NCI-H2171 (cell line): ENCODE measurements around the gene RASAL1.

Source experiments
- DNase-seq: peaks from one replicate; lab custom pipeline; 2025; lab: John Stamatoyannopoulos, UW

The RASAL1 gene, protein sequence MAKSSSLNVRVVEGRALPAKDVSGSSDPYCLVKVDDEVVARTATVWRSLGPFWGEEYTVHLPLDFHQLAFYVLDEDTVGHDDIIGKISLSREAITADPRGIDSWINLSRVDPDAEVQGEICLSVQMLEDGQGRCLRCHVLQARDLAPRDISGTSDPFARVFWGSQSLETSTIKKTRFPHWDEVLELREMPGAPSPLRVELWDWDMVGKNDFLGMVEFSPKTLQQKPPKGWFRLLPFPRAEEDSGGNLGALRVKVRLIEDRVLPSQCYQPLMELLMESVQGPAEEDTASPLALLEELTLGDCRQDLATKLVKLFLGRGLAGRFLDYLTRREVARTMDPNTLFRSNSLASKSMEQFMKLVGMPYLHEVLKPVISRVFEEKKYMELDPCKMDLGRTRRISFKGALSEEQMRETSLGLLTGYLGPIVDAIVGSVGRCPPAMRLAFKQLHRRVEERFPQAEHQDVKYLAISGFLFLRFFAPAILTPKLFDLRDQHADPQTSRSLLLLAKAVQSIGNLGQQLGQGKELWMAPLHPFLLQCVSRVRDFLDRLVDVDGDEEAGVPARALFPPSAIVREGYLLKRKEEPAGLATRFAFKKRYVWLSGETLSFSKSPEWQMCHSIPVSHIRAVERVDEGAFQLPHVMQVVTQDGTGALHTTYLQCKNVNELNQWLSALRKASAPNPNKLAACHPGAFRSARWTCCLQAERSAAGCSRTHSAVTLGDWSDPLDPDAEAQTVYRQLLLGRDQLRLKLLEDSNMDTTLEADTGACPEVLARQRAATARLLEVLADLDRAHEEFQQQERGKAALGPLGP

GRCh38 chr12:113135178-113136127, at the start of gene RASAL1:
RASAL1 (minus strand) TSS chr12:113135761; CDS start chr12:113135462, 299 bp downstream.
- DNase-seq: peak; percentile 89

GRCh38 chr12:113184900-113185179, 49.3 kb upstream of the RASAL1 start:
- peak; percentile 80 for DNase-seq

DNA sequence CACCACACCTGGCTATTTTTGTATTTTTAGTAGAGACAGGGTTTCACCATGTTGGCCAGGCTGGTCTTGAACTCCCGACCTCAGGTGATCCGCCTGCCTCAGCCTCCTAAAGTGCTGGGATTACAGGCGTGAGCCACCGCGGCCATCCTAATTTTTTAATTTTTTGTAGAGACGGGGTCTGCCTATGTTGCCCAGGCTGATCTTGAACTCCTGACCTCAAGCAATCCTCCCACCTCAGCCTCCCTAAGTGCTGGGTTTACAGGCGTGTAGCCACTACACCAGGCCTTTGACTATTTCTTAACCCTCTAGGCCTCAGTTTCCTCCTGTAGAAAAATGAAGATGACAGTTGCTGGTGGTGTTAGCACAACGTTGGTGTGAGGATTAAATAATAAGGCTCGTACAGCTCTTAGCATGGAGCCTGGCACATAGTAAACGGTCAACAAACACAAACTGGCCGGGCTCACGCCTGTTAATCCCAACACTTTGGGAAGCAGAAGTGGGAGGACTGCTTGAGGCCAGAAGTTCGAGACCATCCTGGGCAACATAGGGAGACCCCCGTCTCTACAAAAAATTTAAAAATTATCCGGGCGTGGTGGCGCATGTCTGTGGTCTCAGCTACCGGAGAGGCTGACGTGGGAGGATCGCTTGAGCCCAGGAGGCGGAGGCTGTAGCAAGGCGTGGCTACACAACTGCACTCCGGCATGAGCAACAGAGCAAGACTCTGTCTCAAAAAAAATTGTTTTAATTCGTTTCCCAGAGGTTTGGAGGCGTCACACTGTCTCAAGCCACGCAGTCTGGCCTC, 48.7 kb upstream of the RASAL1 start:
- no peak for DNase-seq

DNA sequence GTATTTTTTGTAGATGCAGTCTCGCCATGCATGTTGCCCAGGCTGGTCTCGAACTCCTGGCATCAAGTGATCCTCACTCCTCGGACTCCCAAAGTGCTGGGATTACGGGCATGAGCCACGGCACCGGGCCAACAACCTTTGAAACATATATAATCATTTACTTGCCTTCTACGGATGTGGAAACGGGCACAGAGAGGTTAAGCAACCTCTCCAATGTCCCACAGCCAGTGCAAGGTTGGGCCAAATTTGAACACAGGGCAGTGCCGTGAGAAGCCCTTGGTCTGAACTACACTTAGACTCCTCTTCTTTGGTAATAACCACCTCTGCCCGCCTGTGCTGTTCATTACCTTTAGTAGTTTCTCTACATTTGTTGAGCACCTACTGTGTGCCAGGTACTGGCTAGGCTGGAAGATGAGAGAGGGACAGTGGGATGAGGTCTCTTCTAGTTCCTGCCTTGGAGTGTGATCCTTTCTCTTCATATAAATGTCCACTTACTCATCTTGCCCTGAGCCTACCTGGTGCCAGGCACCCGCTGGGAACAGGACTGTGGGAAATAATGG, 47.5 kb upstream of the RASAL1 start:
- no peak for DNase-seq

DNA sequence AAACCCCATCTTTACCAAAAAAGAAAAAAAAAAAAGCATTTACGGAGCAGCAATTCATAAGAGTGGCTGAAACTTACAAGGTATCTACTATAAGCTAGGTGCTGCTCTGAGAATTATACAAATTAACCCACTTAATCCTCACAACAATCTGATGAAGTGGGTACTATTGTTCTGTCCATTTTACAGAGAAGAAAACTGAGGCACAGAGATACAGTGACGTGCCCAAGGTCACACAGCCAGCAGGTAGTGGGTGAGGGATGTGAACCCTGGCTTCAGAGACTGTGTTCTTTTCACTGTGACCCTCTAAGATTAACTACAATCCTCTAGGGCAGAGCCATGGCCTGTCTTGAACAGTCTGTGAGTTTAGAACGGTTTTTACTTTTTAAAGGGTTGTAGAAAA, 46.4 kb upstream of the RASAL1 start:
- DNase-seq: no peak

- no peak for DNase-seq
Measured at GRCh38 chr12:113180333-113180732, 44.8 kb upstream of the RASAL1 start.

DNA sequence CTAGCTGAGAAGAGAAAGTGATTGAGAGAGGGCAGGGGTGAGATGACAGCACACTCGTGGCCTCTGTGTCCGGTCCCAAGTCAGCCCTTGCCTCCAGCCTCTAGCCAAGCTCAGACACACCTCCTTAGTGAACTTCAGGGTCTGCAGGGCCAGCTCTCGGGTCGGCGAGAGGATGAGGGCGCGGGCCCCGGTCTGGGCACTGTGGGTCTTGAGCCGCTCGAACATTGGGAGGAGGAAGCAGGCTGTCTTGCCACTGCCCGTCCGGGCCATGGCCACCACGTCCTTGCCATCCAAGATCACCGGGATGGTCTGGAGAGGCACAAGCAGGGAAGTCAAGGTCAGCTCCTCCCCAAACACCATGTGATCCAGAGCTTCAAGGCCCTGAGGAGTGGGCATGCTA, 43.5 kb upstream of the RASAL1 start:
- DNase-seq: no peak

- DNase-seq: no peak
Measured at GRCh38 chr12:113174461-113175384, 39.2 kb upstream of the RASAL1 start.

DNA sequence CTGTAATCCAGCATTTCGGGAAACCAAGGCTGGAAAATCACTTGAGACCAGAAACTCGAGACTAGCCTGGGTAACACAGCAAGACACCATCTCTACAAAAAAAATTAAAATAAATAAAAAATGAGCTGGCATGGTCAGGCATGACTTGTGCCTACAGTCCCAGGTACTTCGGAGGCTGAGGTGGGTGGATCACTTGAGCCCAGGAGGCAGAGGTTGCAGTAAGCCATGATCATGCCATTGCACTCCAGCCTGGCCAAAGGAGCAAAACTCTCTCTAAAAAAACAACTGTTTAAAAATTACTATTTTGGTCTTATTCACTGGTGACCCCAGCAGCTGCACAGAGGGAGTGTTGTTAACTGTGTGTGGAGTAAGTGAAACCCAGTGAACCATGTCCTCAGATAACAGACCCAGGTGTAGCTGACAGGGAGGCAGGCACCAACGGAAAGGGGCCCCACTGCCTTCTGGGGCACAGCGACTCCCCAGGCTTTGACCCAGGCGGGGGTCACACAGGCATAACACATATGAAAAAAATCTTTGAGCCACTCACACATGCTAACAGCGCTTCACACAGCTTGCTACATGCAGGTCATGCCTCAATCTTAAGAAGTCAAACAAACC, 37.6 kb upstream of the RASAL1 start:
- DNase-seq: no peak

- DNase-seq: no peak
Measured at GRCh38 chr12:113172185-113172584, 36.6 kb upstream of the RASAL1 start.

- DNase-seq: no peak
Measured at GRCh38 chr12:113171543-113171942, 36.0 kb upstream of the RASAL1 start.

DNA sequence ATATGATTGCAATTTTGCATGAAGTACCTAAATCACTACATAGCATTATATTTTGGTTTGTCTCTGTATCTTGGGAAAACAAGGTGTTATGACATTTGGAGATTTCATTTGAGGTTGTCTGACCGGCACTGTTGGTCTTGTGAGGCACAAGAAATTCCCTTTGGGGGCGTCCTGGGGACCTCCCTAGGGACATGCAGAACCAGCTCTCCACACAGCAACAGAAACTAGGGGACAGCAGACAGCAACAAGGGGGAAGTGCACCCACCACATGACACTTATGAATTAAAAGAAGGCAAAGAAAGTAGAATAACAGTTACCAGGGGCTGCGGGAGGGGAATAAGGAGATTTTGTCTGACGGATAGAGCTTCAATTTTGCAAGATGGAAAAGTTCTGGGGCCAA, 35.4 kb upstream of the RASAL1 start:
- no peak for DNase-seq

DNA sequence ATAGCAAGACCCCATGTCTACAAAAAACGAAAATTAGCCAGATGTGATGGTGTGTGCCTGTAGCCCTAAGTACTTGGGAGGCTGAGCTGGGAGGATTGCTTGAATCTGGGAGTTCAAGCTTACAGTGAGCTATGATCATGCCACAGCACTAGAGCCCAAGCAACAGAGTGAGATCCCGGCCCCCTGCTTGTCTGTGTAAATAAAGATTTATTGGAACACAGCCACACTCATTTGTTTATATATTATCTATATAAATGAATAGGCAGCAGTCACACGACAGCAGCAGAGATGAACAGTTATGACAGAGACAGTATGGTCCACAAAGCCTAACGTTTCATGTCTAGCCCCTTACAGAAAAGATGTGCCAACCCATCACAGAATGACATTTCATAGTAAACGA, 34.9 kb upstream of the RASAL1 start:
- no peak for DNase-seq

- DNase-seq: no peak
Measured at GRCh38 chr12:113169697-113170096, 34.1 kb upstream of the RASAL1 start.

- no peak for DNase-seq
Measured at GRCh38 chr12:113167868-113168267, 32.3 kb upstream of the RASAL1 start.

- no peak for DNase-seq
Measured at GRCh38 chr12:113165521-113166450, 30.2 kb upstream of the RASAL1 start.

DNA sequence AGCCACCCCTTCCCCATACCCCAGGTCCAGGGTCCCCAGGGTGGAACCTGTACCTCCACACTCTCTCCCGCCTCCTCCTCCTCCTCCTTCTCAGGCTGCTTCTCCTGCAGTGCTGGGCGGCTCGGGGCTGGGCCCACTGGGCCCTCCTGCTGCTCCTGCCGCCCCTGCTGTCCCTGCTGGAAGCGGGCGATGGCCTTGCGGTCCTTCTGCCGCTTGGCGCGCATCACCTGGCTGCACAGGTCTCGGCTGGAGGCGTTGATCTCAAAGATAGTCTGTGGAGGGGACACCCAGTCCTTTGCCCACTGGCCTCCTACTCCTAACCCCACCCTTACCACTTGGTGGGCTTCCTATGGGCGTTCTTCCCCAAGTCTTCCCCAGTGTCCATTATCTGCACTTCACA, 28.5 kb upstream of the RASAL1 start:
- DNase-seq: no peak

- no peak for DNase-seq
Measured at GRCh38 chr12:113163030-113163360, 27.4 kb upstream of the RASAL1 start.
